SJCRH30 (cell line): ENCODE results near the gene IFI16. TPM values are rescaled to one million over a fixed set of nuclear protein-coding genes. Genes with fewer than 3 reads are reported as not detected.
"Not testable (repeated sequence)": the region's sequence is repeated elsewhere in the genome, so short reads cannot be mapped to it uniquely, and the experiment has no call there.

ENCODE experiments used
- DNase-seq, 2 experiments: peaks; one replicate each; pipeline ENCODE4 v3.0.0-alpha.2; 2015 to 2020
- H3K27ac ChIP-seq: fragments of 250-450 bp; sonication (Bioruptor Pico); 2 replicates; pipeline ENCODE4 v1.5.1; 2020; ENCODE audit warnings: mild to moderate bottlenecking, moderate library complexity
- H3K27me3 ChIP-seq: fragments of 250-450 bp; sonication (Bioruptor Pico); 2 replicates; pipeline ENCODE4 v1.5.1; 2020; ENCODE audit warnings: mild to moderate bottlenecking, moderate library complexity
- H3K36me3 ChIP-seq: fragments of 250-450 bp; sonication (Bioruptor Pico); 2 replicates; pipeline ENCODE4 v1.5.1; 2020; ENCODE audit warnings: mild to moderate bottlenecking, moderate library complexity
- H3K4me1 ChIP-seq: fragments of 250-450 bp; sonication (Bioruptor Pico); 2 replicates; pipeline ENCODE4 v1.5.1; 2020; ENCODE audit warnings: mild to moderate bottlenecking, moderate library complexity
- H3K4me3 ChIP-seq: fragments of 250-450 bp; sonication (Bioruptor Pico); 2 replicates; pipeline ENCODE4 v1.5.1; 2020; ENCODE audit warnings: mild to moderate bottlenecking, moderate library complexity
- H3K9me3 ChIP-seq: fragments of 250-450 bp; sonication (Bioruptor Pico); replicated peaks from 2 replicates; pipeline ENCODE4 v1.5.1; 2020; ENCODE audit warnings: mild to moderate bottlenecking, moderate library complexity
- total RNA-seq: library from RNA; depleted of rRNA; stranded (reverse); fragments of >200 nt; shearing (Covaris generic); gene quantifications from 2 replicates; pipeline ENCODE4 v1.2.3, GENCODE V29; 2014; rRNA removed

The IFI16 gene
- total RNA-seq, 1 experiment from 2014 or later, result 63.8 TPM

DNA sequence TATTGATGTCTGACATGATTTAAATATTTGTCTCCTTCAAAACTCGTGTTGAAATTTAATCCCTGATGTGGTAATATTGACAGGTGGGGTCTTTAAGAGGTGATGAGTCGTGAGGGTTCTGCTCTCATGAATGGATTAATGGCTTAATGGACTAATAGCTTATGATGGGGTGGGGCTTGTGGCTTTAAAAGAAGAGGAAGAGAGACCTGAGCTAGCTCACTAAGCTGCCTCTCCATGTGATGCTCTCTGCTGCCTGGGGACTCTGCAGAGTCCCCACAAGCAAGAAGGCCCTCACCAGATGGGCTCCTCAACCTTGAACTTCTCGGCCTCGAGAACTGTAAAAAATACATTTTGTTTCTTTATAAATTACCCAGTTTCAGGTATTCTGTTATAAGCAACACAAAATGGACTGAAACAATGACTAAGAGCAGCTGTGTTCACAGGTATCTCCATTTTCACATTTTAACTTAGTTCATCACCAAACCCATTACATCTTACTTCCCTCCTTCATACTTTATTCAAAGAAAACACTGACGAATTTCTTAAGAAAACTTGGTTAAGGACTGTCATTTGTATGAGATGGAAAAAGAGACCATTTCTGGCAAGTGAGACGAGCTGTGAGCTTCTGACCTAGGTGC is 79.0 kb downstream of the IFI16 start:
- Histone ChIP-seq H3K9me3 (no peaks in the 10 kb centered on the region), H3K27me3 (no peaks in the 10 kb centered on the region), H3K4me3 (no peak overlapping the region), H3K36me3 (no peaks in the 10 kb centered on the region), H3K27ac (no peak overlapping the region), H3K4me1 (no peaks in the 10 kb centered on the region)
- DNase-seq, result no peak

GRCh38 chr1:159089184-159089791 is 79.6 kb downstream of the IFI16 start:
- Histone ChIP-seq H3K27me3 (no peaks in the 10 kb centered on the region), H3K27ac (no peak overlapping the region), H3K4me1 (no peaks in the 10 kb centered on the region), H3K4me3 (no peak overlapping the region), H3K9me3 (no peaks in the 10 kb centered on the region), H3K36me3 (no peaks in the 10 kb centered on the region)
- DNase-seq, result peak; percentile 7 to 57

DNA sequence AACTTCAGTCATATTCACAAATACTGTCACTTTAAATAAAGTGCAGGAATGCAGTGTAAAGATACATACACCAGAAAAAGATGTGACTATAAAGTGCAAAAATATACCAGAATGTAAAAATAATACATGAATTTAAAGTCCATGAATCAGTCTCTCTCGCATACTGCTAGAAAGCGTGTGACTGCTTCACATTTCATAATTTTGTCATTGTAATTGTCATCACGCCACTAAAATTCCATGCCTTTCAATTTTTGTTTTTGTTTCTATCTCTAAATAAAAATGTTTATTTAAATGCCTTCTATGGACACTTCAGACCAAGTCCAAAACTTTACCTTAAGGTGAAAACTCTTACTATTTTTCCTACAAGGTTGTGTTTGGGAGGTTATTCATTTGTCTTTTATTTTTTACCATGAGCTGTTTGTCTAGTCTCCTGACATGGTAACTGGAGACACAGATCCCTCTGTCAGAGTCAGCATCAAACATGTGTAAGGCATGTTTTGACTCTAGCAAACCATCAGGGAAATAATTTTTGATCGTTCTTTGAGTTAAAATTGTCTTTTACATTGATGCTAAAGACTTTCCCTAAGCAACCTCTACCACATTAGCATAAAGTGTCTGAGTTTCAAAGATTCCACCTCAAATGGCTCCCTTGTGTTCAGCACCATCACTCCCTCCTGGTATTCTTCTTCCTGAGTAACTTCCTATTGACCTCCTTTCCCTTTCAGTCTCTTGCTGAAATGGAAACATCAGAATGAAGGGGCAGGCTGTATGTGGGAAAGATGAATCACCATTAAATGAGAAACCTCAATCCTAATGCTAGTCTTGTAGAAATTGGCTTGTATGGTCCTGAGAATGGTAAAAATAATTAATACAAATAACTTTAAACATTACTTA is 80.8 kb downstream of the IFI16 start:
- Histone ChIP-seq H3K4me1 (no peaks in the 10 kb centered on the region), H3K27me3 (0 out of 2 replicates have a peak, but pooled peaks cover 5% of the 10 kb centered on the region), H3K27ac (no peak overlapping the region), H3K9me3 (no peaks in the 10 kb centered on the region), H3K4me3 (no peak overlapping the region), H3K36me3 (no peaks in the 10 kb centered on the region)
- DNase-seq, result no peak

GRCh38 chr1:159091180-159091560 is 81.5 kb downstream of the IFI16 start:
- no peak for DNase-seq
- H3K4me1 ChIP-seq, result no peaks in the 10 kb centered on the region
- no peak overlapping the region for H3K4me3 ChIP-seq
- no peak overlapping the region for H3K27ac ChIP-seq
- H3K36me3 ChIP-seq, result no peaks in the 10 kb centered on the region
- H3K9me3 ChIP-seq, result no peaks in the 10 kb centered on the region
- 0 out of 2 replicates have a peak, but pooled peaks cover 5% of the 10 kb centered on the region for H3K27me3 ChIP-seq

GRCh38 chr1:159091607-159092031 is 81.9 kb downstream of the IFI16 start:
- Histone ChIP-seq H3K4me3 (no peak overlapping the region), H3K9me3 (no peaks in the 10 kb centered on the region), H3K36me3 (no peaks in the 10 kb centered on the region), H3K4me1 (no peaks in the 10 kb centered on the region), H3K27me3 (0 out of 2 replicates have a peak, but pooled peaks cover 5% of the 10 kb centered on the region), H3K27ac (no peak overlapping the region)
- DNase-seq, result no peak

DNA sequence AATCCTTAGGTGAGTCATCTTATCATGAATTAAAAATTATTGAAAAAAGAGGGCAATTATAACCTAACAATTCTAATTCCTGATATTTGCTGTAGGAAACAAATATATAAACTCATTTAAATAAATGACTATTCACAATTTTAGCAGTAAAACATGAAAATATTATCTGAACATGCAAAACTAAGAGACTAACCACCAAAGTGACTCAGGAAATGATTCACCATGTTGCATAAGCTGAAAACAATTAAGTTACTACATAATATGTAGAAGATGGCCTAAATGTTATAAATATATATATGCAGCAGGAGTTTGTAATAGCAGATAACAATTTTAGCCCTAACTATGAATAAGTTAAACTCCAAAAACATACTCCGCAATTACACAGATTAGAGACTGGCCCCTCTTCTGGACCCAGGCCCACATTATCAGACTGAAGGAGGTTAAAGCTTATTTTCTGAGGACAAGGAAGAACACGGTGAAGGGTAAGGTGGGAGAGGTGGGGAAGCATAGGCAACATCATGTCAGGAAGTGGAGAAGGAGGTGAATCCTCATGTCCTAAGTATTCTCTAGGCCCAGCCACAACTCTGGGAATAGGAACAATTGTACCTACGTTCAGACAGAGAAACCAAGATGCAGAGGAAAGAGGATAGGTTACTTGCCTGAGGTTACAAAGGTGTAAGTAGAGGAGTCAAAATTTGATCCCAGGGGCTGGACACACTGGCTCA is 82.5 kb downstream of the IFI16 start:
- no peaks in the 10 kb centered on the region for H3K4me1 ChIP-seq
- no peaks in the 10 kb centered on the region for H3K9me3 ChIP-seq
- no peak for DNase-seq
- no peaks in the 10 kb centered on the region for H3K36me3 ChIP-seq
- H3K27me3 ChIP-seq, result 0 out of 2 replicates have a peak, but pooled peaks cover 5% of the 10 kb centered on the region
- H3K4me3 ChIP-seq, result no peak overlapping the region
- no peak overlapping the region for H3K27ac ChIP-seq

GRCh38 chr1:159098596-159098995 is 88.9 kb downstream of the IFI16 start:
- Histone ChIP-seq H3K4me3 (no peak overlapping the region), H3K27ac (no peak overlapping the region), H3K4me1 (no peaks in the 10 kb centered on the region), H3K27me3 (peaks cover 10% of the 10 kb centered on the region; the same call in 1 of the 2 replicates), H3K36me3 (no peaks in the 10 kb centered on the region), H3K9me3 (no peaks in the 10 kb centered on the region)
- DNase-seq, result no peak

DNA sequence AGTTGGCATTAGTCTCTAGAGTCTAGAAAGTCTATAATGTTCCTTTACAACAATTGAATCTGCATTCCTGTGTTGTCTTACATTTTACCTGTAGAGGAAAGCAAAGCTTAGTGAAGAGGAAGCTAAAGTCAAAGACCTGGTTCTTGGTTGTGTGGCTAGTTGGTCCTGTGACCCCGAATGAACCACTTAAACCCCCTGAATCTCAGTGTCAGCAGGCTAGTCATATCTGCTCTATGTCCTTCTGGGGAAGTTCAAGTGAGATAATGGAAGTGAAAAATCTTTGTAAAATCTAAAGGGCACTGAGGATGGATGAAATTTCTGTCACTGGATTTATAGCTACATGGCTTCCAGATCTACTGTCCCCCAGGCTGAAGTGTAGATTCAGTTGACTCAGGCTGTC is 90.9 kb downstream of the IFI16 start:
- Histone ChIP-seq H3K4me3 (no peak overlapping the region), H3K27me3 (peaks cover 5% of the 10 kb centered on the region; the same call in 1 of the 2 replicates), H3K9me3 (no peaks in the 10 kb centered on the region), H3K36me3 (no peaks in the 10 kb centered on the region), H3K27ac (no peak overlapping the region), H3K4me1 (no peaks in the 10 kb centered on the region)
- no peak for DNase-seq

- H3K4me1 ChIP-seq, H3K4me3 ChIP-seq, H3K27me3 ChIP-seq, DNase-seq, H3K36me3 ChIP-seq, H3K9me3 ChIP-seq, H3K27ac ChIP-seq: not testable (repeated sequence)
These were observed 93.3 kb downstream of the IFI16 start for GRCh38 chr1:159103021-159103420.

Other genes starting within 250 kb of the IFI16 start
- gene OR6N1, start 237.7 kb upstream of the IFI16 start, total RNA-seq, result not detected in 2 replicates
- not detected in 2 replicates for gene OR6N2, start 228.7 kb upstream of the IFI16 start, total RNA-seq
- gene MNDA, start 178.6 kb upstream of the IFI16 start, total RNA-seq, result not detected in 2 replicates
- not detected in 2 replicates for gene PYHIN1, start 78.4 kb upstream of the IFI16 start, total RNA-seq
- gene AIM2, start 66.9 kb downstream of the IFI16 start, total RNA-seq, result not detected in 2 replicates
- gene CADM3, start 161.7 kb downstream of the IFI16 start, total RNA-seq, result not detected in 2 replicates
- gene ACKR1, start 195.0 kb downstream of the IFI16 start, total RNA-seq, result not detected in 2 replicates